HFF-Myc (cell line): ENCODE data around the gene FAN1.

ENCODE experiments used
- DNase-seq: peaks from one replicate; pipeline ENCODE4 v3.0.0-alpha.2; 2011; ENCODE audit warnings: low read depth; ENCODE audit errors: extremely low read depth
- H3K4me3 ChIP-seq: replicated peaks from 2 replicates; pipeline ENCODE4 v1.5.1; 2011; ENCODE audit warnings: low read depth, mild to moderate bottlenecking, control low read depth, low read length
- CTCF ChIP-seq: IDR thresholded peaks from 2 replicates; pipeline ENCODE4 v1.5.1; 2012; ENCODE audit warnings: mild to moderate bottlenecking, low read depth, low read length, control low read depth; ENCODE audit errors: missing control alignments

The FAN1 gene

DNA sequence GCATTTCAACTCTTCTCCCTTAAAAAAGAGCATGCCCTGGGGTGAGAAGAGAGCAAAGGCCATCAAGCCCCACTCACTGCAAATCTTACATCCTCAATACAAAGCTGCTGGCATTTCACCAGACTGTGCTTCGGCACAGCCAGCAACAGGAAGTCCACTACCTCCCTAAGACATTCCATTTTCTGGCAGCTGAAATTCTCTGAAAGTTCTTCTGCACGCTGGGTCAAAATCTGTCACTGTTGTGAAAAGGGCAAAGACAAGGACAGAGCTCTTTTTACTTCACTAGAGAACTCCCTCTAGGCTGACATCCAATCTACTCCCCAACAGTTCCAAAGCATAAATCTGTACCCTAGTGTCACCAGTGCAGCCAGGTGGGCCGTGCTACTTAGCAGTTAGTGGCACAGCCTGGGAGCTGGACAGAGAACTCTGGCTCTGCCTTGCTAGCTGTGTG is 81.4 kb downstream of the FAN1 start:
- no peak overlapping the region for H3K4me3 ChIP-seq
- DNase-seq: no peak
- TF ChIP-seq CTCF: no peak

DNA sequence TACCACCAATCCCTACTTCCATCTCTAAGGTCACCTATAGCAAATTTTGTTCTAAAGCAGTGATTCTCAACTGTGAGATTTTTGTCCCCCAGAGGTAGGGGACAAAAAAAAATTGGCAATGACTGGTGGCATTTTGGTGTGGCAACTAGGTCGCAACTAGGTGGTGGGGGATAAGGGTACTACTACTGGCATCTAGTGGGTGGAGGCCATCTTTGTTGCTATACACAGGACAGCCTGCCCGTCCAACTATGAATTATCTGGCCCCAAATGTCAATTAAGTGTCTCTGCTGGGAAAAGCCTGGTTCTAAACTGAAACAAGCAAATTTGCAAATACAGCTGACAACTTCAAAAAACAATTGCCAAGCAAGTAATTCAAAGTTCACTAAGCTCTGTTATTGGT is 86.3 kb downstream of the FAN1 start:
- H3K4me3 ChIP-seq: peak overlapping the region; percentile 81
- no peak for TF ChIP-seq CTCF
- DNase-seq: no peak

DNA sequence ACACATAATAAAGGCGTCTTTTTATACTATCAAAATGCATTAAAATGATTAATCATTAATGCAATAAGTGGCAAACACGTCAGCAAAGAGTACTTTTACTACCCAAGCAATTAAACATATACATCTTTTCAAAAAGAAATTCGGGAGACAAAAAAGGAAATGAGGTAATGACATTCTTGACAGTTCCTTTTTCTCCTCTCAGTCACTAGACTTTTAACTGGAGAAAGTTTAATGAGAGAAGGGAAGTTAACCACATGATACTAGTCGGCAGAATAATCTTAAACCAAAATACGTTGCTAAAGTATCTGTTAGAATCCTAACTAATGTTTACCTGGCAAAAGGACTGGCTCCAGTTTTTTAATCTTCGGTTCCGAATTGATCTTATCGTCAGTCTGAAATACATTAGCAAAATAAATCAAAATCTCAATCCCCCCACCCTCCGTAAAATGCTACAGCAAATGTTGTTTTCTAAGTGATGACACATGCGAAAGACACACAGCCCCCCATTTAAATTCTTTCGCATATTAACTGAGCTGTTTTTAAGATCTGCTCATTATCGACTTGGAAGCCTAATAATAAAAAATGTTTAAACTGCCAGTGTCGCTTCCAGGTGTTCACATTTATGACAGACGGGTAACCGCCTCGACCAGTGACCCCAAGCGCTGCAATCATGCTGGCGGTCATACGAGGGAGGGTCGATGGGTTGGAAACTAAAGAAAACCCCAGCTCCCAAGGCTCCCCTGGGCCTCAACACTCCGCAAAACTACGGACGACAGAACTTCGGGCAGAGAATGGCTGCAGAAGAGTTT is 86.9 kb downstream of the FAN1 start:
- no peak for DNase-seq
- TF ChIP-seq CTCF: no peak
- peak overlapping the region; percentile 81 for H3K4me3 ChIP-seq

GRCh38 chr15:30991255-30992235 is 87.8 kb downstream of the FAN1 start, which contains the start of gene MTMR10:
TSS of gene MTMR10 (minus strand) at chr15:30991628. CDS start at chr15:30991506, 122 bp downstream.
- TF ChIP-seq CTCF: no peak
- DNase-seq: peak; percentile 32
- peak within 1 kb of the TSS; percentile 81 for H3K4me3 ChIP-seq

DNA sequence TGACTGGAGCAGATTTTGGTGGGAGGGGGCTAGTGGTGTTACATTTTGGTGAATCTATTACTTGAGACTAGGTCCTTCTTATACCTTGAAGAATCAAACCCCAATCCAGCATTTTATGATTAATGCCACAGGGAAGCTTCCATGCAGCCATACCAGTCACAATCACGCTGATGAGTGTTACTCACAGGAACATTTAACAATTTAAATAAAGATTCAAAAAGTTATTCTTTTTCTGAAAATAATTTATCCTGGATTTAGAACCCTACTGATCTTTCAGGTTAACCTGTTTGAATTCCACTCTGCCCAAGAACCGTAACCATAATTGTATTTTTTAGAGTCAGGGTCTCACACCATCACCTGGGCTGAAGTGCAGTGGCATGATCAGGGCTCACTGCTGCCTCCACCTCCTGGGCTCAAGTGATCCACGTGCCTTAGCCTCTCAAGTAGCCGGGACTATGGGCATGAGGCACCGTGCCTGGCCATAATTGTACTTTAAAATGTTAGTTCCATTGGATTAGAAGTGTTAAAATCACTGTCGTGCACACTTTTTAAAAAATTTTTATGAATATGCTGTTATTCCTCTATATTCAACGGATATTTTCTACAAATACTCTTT is 88.6 kb downstream of the FAN1 start:
- no peak for TF ChIP-seq CTCF

More for the DNA sequence above, 88.6 kb downstream of the FAN1 start:
- peak overlapping the region; percentile 81 for H3K4me3 ChIP-seq
- DNase-seq: no peak
